Liver (tissue), 9 donors: Measurements from ENCODE around the gene LMBRD1. TPM values are rescaled to one million over a fixed set of nuclear protein-coding genes. Genes with fewer than 3 reads are reported as not detected.

Source experiments
- DNase-seq: peaks from one replicate; pipeline ENCODE4 v3.0.0-alpha.2; 2017; ENCODE audit warnings: low spot score
- H3K27ac ChIP-seq, 2 donors: one replicate each; pipeline ENCODE4 v1.7.0; 2013; ENCODE audit warnings: inconsistent platforms in 2 of 2, low read length in 2 of 2, control low read depth in 1 of 2, low read depth in 1 of 2, mild to moderate bottlenecking in 1 of 2
- H3K27me3 ChIP-seq, 4 donors: one replicate each; pipeline versions ENCODE4 v1.6.1 to v1.7.0; 2013; ENCODE audit warnings: low read length in 3 of 4, inconsistent platforms in 1 of 4, mild to moderate bottlenecking in 1 of 4, moderate library complexity in 1 of 4; ENCODE audit not compliant: control insufficient read depth in 4 of 4, insufficient read depth in 4 of 4
- H3K36me3 ChIP-seq, 4 donors: one replicate each; pipeline versions ENCODE4 v1.6.1 to v1.7.0; 2013; ENCODE audit warnings: low read length in 3 of 4, mild to moderate bottlenecking in 3 of 4, low read depth in 1 of 4, moderate library complexity in 1 of 4; ENCODE audit not compliant: control insufficient read depth in 4 of 4, insufficient read depth in 3 of 4
- H3K4me1 ChIP-seq, 4 donors: one replicate each; pipeline versions ENCODE4 v1.6.1 to v1.7.0; 2013; ENCODE audit warnings: low read length in 3 of 4, mild to moderate bottlenecking in 3 of 4, moderate library complexity in 1 of 4; ENCODE audit not compliant: control insufficient read depth in 4 of 4, insufficient read depth in 4 of 4
- H3K4me3 ChIP-seq, 3 donors: one replicate each; pipeline versions ENCODE4 v1.6.1 to v1.7.0; 2013; ENCODE audit warnings: low read length in 3 of 3, control low read depth in 1 of 3, low read depth in 1 of 3, mild to moderate bottlenecking in 1 of 3
- H3K9ac ChIP-seq, 2 donors: one replicate each; pipeline ENCODE4 v1.7.0; 2013; ENCODE audit warnings: low read length in 2 of 2, mild to moderate bottlenecking in 2 of 2, moderate library complexity in 2 of 2, control low read depth in 1 of 2, low read depth in 1 of 2
- H3K9me3 ChIP-seq, 4 donors: one replicate each; pipeline versions ENCODE4 v1.6.1 to v1.7.0; 2013; ENCODE audit warnings: low read length in 3 of 4; ENCODE audit not compliant: control insufficient read depth in 4 of 4
- ATF3 ChIP-seq: IDR thresholded peaks from 2 replicates; pipeline ENCODE4 v1.6.1; 2016; ENCODE audit warnings: antibody characterized with exemption
- CTCF ChIP-seq: fragments of 150-350 bp; IDR thresholded peaks from 2 replicates; pipeline ENCODE4 v1.5.1; 2017; ENCODE audit warnings: improper control_type of control experiment, low read depth, low read length; ENCODE audit not compliant: missing input control
- EGR1 ChIP-seq, 2 donors: IDR thresholded peaks; 2 replicates each; pipeline ENCODE4 v1.6.1; 2016 to 2018; ENCODE audit warnings: antibody characterized with exemption in 2 of 2, low read depth in 2 of 2
- FOXA1 ChIP-seq: IDR thresholded peaks from 2 replicates; pipeline ENCODE4 v1.6.1; 2016; ENCODE audit warnings: antibody characterized with exemption
- FOXA2 ChIP-seq: IDR thresholded peaks from 2 replicates; pipeline ENCODE4 v1.6.1; 2016; ENCODE audit warnings: antibody characterized with exemption
- GABPA ChIP-seq, 2 donors: IDR thresholded peaks in 1 of 2; conservative IDR thresholded peaks in 1 of 2; 2 replicates each; pipeline ENCODE4 v1.6.1; 2016; ENCODE audit warnings: antibody characterized with exemption in 2 of 2, mild to moderate bottlenecking in 1 of 2, moderate library complexity in 1 of 2
- HNF4A ChIP-seq, 2 donors: conservative IDR thresholded peaks; 2 replicates each; pipeline ENCODE4 v1.6.1; 2016; ENCODE audit warnings: antibody characterized with exemption in 2 of 2, mild to moderate bottlenecking in 2 of 2
- HNF4G ChIP-seq: IDR thresholded peaks from 2 replicates; pipeline ENCODE4 v1.6.1; 2016; ENCODE audit warnings: antibody characterized with exemption
- JUND ChIP-seq, 2 donors: IDR thresholded peaks; 2 replicates each; pipeline ENCODE4 v1.6.1; 2016; ENCODE audit warnings: antibody characterized with exemption in 2 of 2
- MAX ChIP-seq: IDR thresholded peaks from 2 replicates; pipeline ENCODE4 v1.6.1; 2016; ENCODE audit warnings: antibody characterized with exemption
- NR2F2 ChIP-seq: IDR thresholded peaks from 2 replicates; pipeline ENCODE4 v1.6.1; 2016; ENCODE audit warnings: antibody characterized with exemption
- RAD21 ChIP-seq, 2 donors: IDR thresholded peaks; 2 replicates each; pipeline ENCODE4 v1.6.1; 2016; ENCODE audit warnings: antibody characterized with exemption in 2 of 2, mild to moderate bottlenecking in 2 of 2
- REST ChIP-seq: IDR thresholded peaks from 2 replicates; pipeline ENCODE4 v1.6.1; 2016; ENCODE audit warnings: antibody characterized with exemption, mild to moderate bottlenecking
- RXRA ChIP-seq, 2 donors: IDR thresholded peaks; 2 replicates each; pipeline ENCODE4 v1.6.1; 2017 to 2018; ENCODE audit warnings: antibody characterized with exemption in 2 of 2, mild to moderate bottlenecking in 1 of 2
- SP1 ChIP-seq: IDR thresholded peaks from 2 replicates; pipeline ENCODE4 v1.6.1; 2018; ENCODE audit warnings: antibody characterized with exemption, mild to moderate bottlenecking
- TAF1 ChIP-seq: conservative IDR thresholded peaks from 2 replicates; pipeline ENCODE4 v1.6.1; 2016; ENCODE audit warnings: antibody characterized with exemption, mild to moderate bottlenecking
- YY1 ChIP-seq: IDR thresholded peaks from 2 replicates; pipeline ENCODE4 v1.6.1; 2016; ENCODE audit warnings: antibody characterized with exemption, mild to moderate bottlenecking
- ZBTB33 ChIP-seq: IDR thresholded peaks from 2 replicates; pipeline ENCODE4 v1.6.1; 2016; ENCODE audit warnings: antibody characterized with exemption
- WGBS: extraction: QIAGEN DNeasy Blood & Tissue Kit; methylation state at CpG from one replicate; pipeline ENCODE4 v1.1.7; 2013; 5-methylcytosine and 5-hydroxymethylcytosine counted together
- polyA plus RNA-seq, 2 donors: library from polyadenylated mRNA; stranded (reverse) in 1 of 2; unstranded in 1 of 2; fragments of 200-250 nt in 1 of 2; fragments of >200 nt in 1 of 2; fragmentation: Nextera tagmentation in 1 of 2; extraction: Ambion mirVana in 1 of 2; gene quantifications; one replicate each; pipeline versions ENCODE4 v1.2.1 to v1.2.3, GENCODE V29; 2013 to 2015
- total RNA-seq, 2 donors: library from RNA; depleted of rRNA; stranded (reverse); fragments of >200 nt; gene quantifications; one replicate each; pipeline ENCODE4 v1.2.3, GENCODE V29; 2014
- donor health status: healthy.
- donor health status: healthy.
- donor health status: healthy.
- donor health status: healthy.
- donor health status: healthy.

LMBRD1 gene
- total and polyA plus RNA-seq, 4 donors: 33.2 to 54.5 (median 43.3) TPM

- no peaks in the 10 kb centered on the region for H3K36me3 ChIP-seq
- no peak overlapping the region for H3K4me3 ChIP-seq
- no peak overlapping the region for H3K27ac ChIP-seq
- no peak for DNase-seq
- WGBS: 91% methylated on average over 4 of the region's 4 CpGs
- H3K27me3 ChIP-seq: no peaks in the 10 kb centered on the region
- H3K4me1 ChIP-seq: peaks cover 0 to 2% (median under 1%) of the 10 kb centered on the region in 4 donors
- H3K9ac ChIP-seq: no peak overlapping the region
- TF ChIP-seq JUND (IDR thresholded peaks at IDR 0.05) (no peak), HNF4A (conservative IDR thresholded peaks at IDR 0.05) (no peak), CTCF (no peak), ZBTB33 (no peak), EGR1 (IDR thresholded peaks at IDR 0.05; ENCODE audit: low read depth in 2 of 2) (no peak), FOXA2 (no peak), NR2F2 (no peak), RAD21 (IDR thresholded peaks at IDR 0.05) (no peak), GABPA (IDR thresholded peaks at IDR 0.05 in 1 of 2, conservative IDR thresholded peaks at IDR 0.05 in 1 of 2) (no peak), HNF4G (no peak), FOXA1 (no peak), SP1 (no peak), REST (no peak), TAF1 (no peak), MAX (no peak), YY1 (no peak), RXRA (IDR thresholded peaks at IDR 0.05) (no peak), ATF3 (no peak)
- H3K9me3 ChIP-seq: no peaks in the 10 kb centered on the region
These were observed 21.8 kb downstream of the LMBRD1 start for GRCh38 chr6:69774740-69775584.
